WERI-Rb-1 (cell line): Measurements from ENCODE around the gene MISP.

Source experiments
- DNase-seq: peaks from one replicate; pipeline ENCODE4 v3.0.0-alpha.2; 2020
- H3K27ac ChIP-seq: fragments of 250-450 bp; sonication (Bioruptor Pico); 2 replicates; pipeline ENCODE4 v1.5.1; 2020; ENCODE audit warnings: mild to moderate bottlenecking, moderate library complexity
- H3K27me3 ChIP-seq: fragments of 250-450 bp; sonication (Bioruptor Pico); 2 replicates; pipeline ENCODE4 v1.5.1; 2021; ENCODE audit warnings: mild to moderate bottlenecking, low read depth, moderate library complexity; ENCODE audit not compliant: insufficient read depth, severe bottlenecking
- H3K36me3 ChIP-seq: fragments of 250-450 bp; sonication (Bioruptor Pico); 2 replicates; pipeline ENCODE4 v1.5.1; 2020; ENCODE audit warnings: mild to moderate bottlenecking, moderate library complexity
- H3K4me3 ChIP-seq: 2 replicates; pipeline ENCODE4 v1.5.1; 2011; ENCODE audit warnings: low read depth, mild to moderate bottlenecking, control low read depth, low read length
- H3K9me3 ChIP-seq: fragments of 250-450 bp; sonication (Bioruptor Pico); 2 replicates; pipeline ENCODE4 v1.5.1; 2021; ENCODE audit warnings: mild to moderate bottlenecking, moderate library complexity; ENCODE audit not compliant: severe bottlenecking
- TF ChIP-seq, protein P1 (sequence below): IDR thresholded peaks from 2 replicates; pipeline ENCODE4 v1.5.1; 2011; ENCODE audit warnings: low read depth, mild to moderate bottlenecking, control low read depth, inconsistent platforms, low read length

Gene MISP

DNA sequence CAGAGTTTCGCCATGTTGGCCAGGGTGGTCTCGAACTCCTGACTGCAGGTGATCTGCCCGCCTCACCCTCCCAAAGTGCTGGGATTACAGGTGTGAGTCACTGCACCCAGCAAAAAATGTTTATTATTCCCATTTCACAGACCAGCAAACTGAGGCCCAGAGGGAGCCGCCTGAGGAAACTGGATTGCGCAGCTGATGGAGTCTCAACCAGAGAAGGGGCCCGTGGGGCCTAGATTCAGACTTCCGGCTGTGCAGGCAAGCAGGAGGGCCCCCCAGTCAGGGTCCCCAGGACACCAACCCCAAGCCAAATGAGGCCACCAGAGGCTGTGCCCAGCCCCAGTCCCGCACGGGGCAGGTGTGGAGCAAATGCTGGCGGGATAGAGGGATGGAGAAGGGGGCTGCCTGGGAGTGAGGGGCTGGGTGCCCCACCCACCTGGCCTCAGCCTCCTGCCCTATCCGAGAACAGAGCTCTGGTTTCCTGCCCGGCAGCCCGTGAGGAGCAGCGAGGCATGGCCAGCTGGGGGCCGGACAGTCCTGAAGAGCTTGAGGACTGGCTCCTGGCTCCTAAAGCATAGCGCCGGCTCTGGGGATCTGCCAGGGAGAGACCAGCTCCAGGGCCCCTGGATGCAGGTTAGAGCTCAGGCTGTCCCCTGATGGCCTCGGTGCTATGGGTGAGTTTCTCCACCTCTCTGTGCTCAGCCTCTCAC lies 22.0 kb downstream of the MISP start:
- Histone ChIP-seq H3K27me3 (no peaks in the 10 kb centered on the region), H3K27ac (no peak overlapping the region), H3K36me3 (no peaks in the 10 kb centered on the region), H3K9me3 (no peaks in the 10 kb centered on the region), H3K4me3 (no peak overlapping the region)
- DNase-seq = peak; percentile 46
- TF ChIP-seq, protein P1, sequence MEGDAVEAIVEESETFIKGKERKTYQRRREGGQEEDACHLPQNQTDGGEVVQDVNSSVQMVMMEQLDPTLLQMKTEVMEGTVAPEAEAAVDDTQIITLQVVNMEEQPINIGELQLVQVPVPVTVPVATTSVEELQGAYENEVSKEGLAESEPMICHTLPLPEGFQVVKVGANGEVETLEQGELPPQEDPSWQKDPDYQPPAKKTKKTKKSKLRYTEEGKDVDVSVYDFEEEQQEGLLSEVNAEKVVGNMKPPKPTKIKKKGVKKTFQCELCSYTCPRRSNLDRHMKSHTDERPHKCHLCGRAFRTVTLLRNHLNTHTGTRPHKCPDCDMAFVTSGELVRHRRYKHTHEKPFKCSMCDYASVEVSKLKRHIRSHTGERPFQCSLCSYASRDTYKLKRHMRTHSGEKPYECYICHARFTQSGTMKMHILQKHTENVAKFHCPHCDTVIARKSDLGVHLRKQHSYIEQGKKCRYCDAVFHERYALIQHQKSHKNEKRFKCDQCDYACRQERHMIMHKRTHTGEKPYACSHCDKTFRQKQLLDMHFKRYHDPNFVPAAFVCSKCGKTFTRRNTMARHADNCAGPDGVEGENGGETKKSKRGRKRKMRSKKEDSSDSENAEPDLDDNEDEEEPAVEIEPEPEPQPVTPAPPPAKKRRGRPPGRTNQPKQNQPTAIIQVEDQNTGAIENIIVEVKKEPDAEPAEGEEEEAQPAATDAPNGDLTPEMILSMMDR = no peak

- Histone ChIP-seq H3K4me3 (no peak overlapping the region), H3K27ac (no peak overlapping the region)
- DNase-seq = no peak
These were observed 25.6 kb downstream of the MISP start for GRCh38 chr19:776549-776948.

GRCh38 chr19:778910-779653 lies 28.2 kb downstream of the MISP start:
- Histone ChIP-seq H3K27me3 (no peaks in the 10 kb centered on the region), H3K9me3 (peaks cover 2% of the 10 kb centered on the region), H3K27ac (no peak overlapping the region), H3K4me3 (no peak overlapping the region), H3K36me3 (no peaks in the 10 kb centered on the region)
- no peak for DNase-seq
- TF ChIP-seq, protein P1 = no peak

More at GRCh38 chr19:776549-776948, 25.6 kb downstream of the MISP start:
- TF ChIP-seq, protein P1 = no peak
- Histone ChIP-seq H3K36me3 (no peaks in the 10 kb centered on the region), H3K9me3 (peaks cover 2% of the 10 kb centered on the region), H3K27me3 (no peaks in the 10 kb centered on the region)

DNA sequence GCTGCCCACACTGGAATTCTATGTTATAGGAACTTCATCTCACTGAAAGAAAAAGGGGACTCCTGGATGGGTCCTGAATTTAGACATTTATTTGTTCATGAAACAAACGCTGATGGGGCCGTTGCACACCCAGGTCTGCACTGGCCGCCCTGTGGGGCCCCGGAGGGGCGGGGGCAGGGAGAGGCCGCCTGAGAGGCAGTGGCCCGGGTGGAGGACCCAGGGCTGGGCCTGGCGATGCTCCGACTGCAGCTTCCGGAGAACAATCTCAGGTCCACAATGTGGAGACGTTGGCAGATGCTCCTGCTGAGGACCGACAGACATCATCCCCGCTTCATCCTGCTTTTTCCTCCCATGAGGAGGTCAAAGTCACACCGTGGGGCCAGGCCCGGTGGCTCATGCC lies 30.0 kb downstream of the MISP start:
- Histone ChIP-seq H3K36me3 (no peaks in the 10 kb centered on the region), H3K4me3 (no peak overlapping the region), H3K27me3 (no peaks in the 10 kb centered on the region), H3K27ac (no peak overlapping the region), H3K9me3 (peaks cover 2% of the 10 kb centered on the region)
- TF ChIP-seq, protein P1 = no peak
- no peak for DNase-seq

- H3K9me3 ChIP-seq = peaks cover 2% of the 10 kb centered on the region
- H3K27ac ChIP-seq = no peak overlapping the region
- H3K27me3 ChIP-seq = no peaks in the 10 kb centered on the region
- DNase-seq = no peak
- no peaks in the 10 kb centered on the region for H3K36me3 ChIP-seq
- H3K4me3 ChIP-seq = no peak overlapping the region
- TF ChIP-seq, protein P1 = no peak
These were observed 30.9 kb downstream of the MISP start for GRCh38 chr19:781800-782184.
